HG03571 (cell line): ENCODE measurements around the gene UNC80.
A peak's percentile ranks its signal among the peaks of the same experiment; 100 is the strongest.

Source experiments
- ATAC-seq: cut with Tn5 transposase; IDR thresholded peaks from one replicate; pipeline ENCODE4 v1.9.1; 2021; ENCODE audit not compliant: unreplicated experiment

Gene UNC80

GRCh38 chr2:209911486-209911885 is 139.9 kb downstream of the UNC80 start:
- no peak for ATAC-seq

GRCh38 chr2:209913786-209914345 is 142.2 kb downstream of the UNC80 start:
- no peak for ATAC-seq

DNA sequence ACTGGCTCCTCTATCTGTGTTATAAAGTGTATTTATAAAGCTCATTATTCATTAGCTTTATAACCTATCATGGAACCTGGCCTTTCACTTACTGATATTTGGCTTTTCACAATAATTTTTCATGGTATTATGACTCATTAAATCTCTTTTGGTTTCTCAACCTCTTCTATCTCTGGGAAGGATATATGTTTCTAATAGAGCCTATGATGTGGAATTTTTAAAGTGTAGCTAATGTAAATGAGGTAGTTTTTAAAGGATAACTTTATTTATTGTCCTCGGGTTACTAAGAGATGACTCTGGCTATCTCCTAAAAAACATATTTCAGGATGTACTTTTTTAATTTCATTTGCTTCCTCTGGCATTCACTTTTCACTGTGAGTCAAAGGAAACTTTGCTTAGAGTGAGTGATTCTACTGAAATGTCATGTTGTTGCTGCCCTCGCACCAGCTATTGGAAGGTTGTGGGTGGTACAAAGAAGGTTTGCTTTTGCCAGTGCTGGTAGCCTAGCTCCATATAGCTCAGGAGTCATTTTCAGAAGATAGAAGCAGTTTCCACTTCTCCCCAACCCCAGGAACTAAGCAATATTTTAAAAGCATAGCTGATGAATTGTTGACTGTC is 145.6 kb downstream of the UNC80 start:
- ATAC-seq, result no peak

- no peak for ATAC-seq
These were observed 146.6 kb downstream of the UNC80 start for GRCh38 chr2:209918251-209918650.

GRCh38 chr2:209922116-209922515 is 150.5 kb downstream of the UNC80 start:
- ATAC-seq, result no peak

DNA sequence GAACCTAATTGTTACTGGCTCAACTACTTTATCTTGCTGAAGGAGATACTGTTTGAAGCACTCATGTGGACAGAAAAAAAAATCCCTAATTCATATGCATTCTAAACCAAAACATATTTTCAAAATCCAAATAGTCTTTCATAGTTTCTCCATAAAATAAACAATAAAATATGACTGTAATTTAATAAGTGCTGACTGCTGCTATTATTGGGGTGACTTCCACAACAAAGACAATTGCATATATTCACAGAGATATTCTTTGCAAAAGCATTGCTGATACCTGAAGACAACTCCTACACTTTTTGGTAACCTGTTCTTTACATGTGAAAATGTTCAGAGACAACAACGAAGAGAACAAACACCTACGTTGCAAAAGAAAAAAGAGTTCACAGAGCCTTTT is 157.7 kb downstream of the UNC80 start:
- no peak for ATAC-seq

DNA sequence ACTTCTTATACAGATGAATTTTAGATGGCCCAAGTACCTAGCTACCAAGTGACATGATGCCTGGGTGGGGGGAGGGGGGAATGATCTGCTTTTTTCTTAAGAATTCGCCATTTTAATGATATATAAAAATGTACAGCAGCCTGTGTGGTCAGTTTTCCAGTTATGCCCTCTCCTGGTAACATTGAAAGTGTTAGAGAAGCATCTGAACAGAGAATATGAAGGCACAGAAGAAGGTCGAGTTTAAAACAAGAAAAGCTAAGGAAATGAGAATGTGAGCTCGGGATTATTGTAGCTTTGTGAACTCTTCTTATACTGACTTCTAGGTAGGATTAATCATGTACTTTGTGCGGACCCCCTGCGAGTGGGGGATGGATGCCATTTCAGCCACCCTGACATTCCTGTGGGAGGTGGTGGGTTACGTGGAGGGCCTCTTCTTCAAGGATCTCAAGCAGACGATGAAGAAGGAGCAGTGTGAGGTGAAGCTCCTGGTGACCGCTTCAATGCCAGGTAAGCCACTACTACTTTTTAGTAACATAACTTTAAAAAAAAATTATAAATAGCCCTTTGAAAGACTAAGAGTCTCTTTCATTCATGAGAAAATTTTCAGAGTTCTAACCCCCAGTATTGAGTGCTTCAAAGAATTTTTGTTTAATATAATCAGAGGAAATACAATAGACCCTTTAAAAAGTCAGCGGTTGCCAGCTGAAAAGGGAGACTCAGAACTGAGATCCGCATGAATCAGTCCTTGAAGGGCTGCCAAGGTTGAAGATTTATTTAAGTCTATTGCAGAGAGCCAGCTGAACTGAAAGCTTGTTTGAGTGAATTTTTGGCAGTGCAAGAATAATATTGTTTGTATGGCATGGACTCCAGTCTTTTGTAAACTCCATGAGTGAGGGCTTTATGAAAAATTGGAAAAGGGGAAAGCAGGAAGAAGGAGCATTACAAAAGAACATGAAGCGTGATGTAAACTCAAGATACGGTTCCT is 162.2 kb downstream of the UNC80 start:
- no peak for ATAC-seq

DNA sequence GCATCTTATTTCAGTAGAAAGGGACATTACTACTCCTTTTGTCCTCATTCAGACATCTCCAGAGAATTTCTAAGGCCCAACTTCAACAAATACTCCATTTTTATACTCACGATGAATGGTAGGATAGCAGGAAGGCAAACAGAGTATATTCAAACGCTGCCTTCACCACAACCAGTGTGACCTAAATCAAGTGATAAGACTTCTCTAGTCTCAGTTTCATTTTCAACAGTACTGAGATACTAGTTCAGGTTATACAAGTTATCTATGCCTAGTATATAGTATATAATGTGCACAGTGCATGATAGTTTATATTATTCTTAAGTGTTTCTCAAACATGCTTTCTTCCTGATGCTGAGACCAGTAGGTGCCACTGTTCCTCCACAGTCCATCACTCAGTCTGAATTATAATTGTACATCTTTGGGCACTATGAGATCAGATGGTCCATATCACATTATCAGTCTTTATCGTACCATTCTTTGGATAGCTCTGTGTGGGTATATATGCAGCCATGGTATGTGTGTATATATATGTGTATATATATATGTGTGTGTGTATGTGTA is 164.6 kb downstream of the UNC80 start:
- ATAC-seq, result no peak

GRCh38 chr2:209937893-209938292 is 166.3 kb downstream of the UNC80 start:
- no peak for ATAC-seq

- no peak for ATAC-seq
These were observed 167.3 kb downstream of the UNC80 start for GRCh38 chr2:209938906-209939305.

DNA sequence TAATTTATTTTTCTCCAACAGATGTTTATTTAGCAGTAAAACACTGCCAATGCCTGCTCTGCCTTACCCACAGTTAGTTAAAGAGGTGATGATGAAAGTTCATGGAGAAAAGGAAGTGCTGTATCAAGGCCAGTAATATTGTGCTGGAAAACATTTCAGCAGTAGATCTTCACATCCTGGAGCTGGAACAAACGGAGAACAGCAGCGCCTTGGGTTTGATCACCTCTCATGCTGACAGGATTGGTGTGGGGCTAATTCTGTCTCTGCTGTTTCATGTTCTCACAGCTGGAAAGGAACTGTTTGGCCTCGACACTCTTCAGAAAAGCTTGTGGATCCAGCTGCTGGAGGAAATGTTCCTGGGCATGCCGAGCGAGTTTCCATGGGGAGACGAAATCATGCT is 169.3 kb downstream of the UNC80 start:
- no peak for ATAC-seq

- no peak for ATAC-seq
These were observed 170.8 kb downstream of the UNC80 start for GRCh38 chr2:209942426-209942825.

GRCh38 chr2:209942936-209943605 is 171.4 kb downstream of the UNC80 start:
- ATAC-seq, result no peak

DNA sequence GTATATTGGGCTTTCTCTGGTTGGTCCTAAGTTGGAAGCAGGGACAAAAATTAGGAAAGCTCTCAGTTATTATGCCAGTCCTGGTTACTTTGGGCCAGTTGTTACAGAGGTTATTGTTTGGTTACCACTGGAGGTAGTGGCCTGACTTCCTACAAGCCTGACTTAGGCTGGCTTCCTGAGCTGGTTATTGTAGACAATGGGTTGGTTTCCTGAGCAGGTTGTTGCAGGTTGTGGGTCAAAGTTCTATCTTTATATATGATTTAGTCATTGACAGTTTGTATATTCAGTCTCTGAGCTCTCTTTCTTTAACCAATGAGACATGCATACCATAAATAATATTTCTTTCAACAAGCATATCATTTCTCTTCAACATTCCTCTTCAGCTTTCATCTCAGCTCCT is 172.1 kb downstream of the UNC80 start:
- no peak for ATAC-seq

GRCh38 chr2:209946539-209946938 is 174.9 kb downstream of the UNC80 start:
- no peak for ATAC-seq

DNA sequence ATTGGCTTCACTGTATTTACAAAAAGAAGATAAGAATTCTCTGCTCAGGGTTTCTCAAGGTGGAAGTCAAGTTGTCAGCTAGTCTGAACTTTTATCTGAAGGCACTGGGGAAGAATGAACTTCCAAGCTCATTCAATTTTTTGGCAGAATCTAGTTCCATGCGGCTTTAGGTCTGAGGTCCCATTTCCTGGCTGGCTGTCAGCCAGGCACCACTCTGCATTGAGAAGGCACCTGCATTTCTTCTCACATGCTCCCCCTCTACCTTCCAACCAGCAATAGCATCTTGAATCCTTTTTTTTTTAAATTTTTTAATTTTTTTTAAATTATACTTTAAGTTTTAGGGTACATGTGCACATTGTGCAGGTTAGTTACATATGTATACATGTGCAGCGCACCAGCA is 184.6 kb downstream of the UNC80 start:
- no peak for ATAC-seq

DNA sequence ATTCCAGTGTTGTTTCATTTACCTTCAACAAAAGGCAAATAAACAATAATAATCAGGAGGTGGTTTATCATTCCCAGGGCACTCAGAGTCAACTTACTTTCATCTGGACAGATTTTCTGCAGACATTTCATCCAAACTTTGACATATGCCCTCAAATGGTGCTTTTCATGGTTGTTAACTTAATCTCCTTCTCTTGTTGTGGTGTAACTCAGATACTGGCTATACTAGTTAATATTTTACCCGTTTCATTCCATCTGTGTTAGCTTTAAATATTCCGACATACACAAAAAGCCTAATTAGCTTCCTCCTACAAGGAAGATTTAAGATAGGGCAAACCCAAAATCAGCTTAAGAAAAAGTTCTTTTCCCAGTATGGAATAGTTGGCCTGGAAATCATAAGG is 186.4 kb downstream of the UNC80 start:
- ATAC-seq, result no peak

DNA sequence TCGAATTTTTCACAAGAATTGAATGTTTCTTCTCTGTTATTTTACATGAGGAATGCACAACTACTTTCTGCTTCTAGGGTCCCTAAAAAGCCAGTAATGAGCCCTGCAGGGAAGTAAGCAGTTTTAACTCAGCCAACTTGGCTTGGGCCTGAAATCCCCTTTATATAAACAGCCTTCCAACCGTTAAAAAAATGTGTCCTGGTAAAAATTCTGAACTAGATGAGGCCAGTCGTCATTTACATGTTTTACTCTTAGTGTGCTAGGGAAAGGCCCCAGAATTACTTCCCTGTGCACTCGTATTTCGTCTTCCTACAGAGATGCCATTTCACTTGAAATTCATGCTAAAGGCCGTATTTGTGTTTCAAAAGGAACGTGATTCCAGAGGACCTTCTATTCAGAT is 188.4 kb downstream of the UNC80 start:
- no peak for ATAC-seq

DNA sequence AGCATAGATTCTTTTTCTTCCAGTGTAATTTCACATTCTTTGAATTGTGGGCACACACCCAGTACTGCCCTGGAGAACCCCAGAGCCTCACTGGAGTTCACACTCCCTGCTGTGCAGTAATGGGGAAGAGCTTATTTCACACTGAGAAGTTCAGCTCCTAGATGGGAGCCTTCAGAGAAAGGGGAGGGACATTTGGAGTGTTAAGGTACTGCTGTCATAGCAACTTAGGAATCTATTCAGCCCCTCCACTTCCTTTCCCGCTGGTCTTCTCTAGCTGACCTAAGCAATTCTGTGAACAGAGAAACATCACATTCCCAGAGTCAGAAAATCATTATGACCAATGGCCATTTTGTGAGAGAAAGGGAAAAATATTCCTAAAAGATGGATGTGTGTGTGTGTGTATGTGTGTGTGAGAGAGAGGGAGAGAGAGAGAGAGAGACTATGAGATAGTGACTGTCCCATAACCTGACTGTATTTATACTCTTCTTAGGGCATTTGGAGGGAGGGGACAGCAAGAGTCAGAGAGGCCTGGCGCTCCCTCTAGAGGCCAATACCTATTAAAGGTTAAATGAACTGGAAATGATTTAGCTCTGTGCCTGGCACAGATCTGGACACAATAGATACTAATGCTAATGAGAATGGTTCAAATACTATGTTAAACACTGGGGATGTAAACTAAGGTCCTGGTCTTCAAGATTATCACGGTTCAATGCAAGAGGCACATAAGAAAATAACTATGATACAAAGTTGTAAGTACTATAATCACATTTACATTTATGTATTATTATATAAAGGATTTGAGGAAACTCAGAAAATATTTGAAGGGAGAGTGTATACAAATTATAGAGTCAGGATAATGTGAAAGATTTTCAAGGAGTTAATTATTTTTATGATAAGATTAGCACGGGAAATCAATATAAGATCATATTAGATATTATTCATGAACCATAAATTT is 189.3 kb downstream of the UNC80 start:
- peak; percentile 87 for ATAC-seq

DNA sequence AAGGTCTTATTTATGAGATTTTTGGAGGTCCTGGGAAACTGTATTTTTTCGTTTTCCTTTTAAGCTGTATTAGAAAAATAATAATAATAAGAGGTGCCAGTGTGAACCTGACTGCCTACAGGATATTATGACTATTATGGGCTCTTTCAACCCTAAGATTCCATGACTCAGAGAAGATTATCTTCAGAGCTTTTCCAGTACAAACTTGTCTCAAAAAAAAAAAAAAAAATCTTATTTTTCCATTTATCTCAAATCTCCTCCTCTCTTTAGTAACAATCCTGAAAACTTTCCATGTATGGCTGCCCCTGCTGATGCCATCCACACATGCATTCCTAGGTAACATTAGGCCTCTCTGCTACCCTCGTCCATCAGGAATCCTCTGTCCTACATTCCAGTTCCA is 194.1 kb downstream of the UNC80 start:
- ATAC-seq, result no peak
